Activated CD8-positive, alpha-beta memory T cell treated with anti-CD3 and anti-CD28 coated beads for 4 hours (primary cell): ENCODE data around the gene DEDD.
A peak's percentile ranks its signal among the peaks of the same experiment; 100 is the strongest.

Experiments
- DNase-seq, 2 donors: peaks; one replicate each; pipeline ENCODE4 v3.0.0-alpha.2; 2020; ENCODE audit warnings: low read depth in 2 of 2

DEDD gene

DNA sequence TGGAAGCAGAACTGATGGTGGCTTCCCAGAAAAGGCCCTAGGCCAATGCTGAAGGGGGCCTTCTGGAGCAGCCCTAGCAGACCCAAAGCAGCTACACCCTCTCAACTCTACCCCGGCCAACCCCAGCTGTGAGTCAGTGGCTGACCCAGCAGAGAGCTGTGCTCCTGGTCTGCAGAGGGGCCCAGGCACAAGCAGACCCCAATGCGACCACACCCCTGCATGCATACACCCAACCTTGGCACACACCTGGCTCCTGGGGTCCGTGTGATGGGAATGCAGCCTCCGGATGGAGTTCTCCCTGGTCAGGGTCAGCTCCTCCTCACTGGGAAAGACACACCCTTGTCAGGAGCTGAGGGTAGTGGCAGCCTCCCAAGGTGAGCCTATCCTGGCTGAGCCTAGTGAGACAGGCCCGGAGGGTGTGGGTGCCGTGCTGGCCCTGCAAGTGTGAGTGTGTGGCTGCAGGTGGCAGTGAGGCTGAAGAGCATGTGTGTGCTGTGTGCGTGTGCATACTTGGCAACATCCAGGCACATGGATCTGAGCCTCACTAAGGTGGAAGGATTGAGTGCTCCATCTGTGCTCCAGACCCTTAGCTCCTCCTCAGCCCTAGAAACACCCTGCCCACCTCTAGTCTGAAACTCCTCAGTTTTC is 58.9 kb downstream of the DEDD start:
- DNase-seq: no peak

DNA sequence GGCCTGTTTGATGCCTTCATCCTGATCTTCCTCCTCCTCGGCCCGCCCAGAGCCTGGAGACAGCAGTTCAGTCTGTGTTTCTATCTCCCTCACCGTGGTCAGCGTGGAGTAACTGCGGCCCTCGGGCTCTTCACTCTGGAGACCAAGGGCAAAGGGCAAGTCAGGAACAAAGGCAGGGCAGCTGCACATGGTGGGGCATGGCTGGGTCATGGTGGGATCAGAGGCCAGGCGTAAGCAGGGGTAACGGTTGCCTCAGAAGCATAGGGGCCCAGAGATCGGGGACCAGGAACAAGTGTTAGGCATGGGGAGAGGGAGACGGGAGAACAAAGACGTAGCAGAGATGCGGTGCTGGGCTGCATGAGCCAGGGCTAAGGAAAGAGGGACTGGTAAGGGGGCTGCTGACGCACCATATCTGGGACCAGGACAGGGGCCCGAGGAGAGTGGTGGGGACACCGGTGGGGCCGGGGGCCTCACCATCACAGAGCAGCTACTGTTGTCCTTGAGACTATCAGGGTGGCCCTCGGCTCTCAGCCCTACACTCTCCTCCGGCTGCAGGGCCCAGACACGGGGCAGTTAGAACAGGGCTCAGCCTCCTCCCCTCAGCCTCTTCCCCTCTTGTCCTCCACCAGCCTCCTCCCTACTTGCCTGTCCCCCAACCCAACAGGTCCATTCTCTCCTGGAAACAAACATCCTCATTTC is 59.6 kb downstream of the DEDD start:
- DNase-seq: no peak

DNA sequence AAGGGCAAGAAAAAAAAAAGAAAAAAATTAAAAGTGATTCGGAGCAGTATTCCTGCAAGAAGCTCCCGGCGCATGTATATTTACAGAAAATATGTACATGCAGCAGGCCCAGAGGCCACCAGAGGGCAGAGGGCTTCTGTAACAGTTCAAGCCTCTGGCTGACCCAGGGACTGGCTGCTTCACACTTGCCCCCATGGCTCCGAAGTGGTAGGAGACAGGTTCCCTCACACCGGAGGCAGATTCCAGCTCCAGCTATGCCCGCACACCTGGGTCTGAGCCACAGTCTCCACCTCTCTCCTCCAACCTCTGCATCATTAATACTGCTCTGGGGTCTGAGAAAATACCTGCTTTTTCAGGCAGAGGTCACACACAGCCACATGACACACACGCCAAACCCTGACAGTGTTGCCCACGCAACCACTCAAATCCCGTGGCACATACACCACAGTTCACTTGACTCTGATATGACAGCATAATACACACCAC is 60.5 kb downstream of the DEDD start:
- peak in 1 of 2 donors; percentile 23 for DNase-seq
